H1 (cell line): Measurements from ENCODE around the gene SCNN1A. TPM values are rescaled to one million over a fixed set of nuclear protein-coding genes. Genes with fewer than 3 reads are reported as not detected.

ENCODE experiments used
- CTCF ChIA-PET: fragments of 300-600 bp; sonication (Branson Sonifier 250); formaldehyde crosslinking; loops from one replicate; lab custom pipeline; 2021; ENCODE audit not compliant: partially characterized antibody; lab: Charles Lee
- POLR2A ChIA-PET: fragments of 300-600 bp; sonication (Branson Sonifier 250); formaldehyde crosslinking; loops from one replicate; lab custom pipeline; 2021; ENCODE audit warnings: inconsistent platforms; ENCODE audit not compliant: partially characterized antibody; lab: Charles Lee
- DNase-seq, 2 experiments: peaks; one replicate each; pipeline versions ENCODE4 v3.0.0 to v3.0.0-alpha.2; 2010 to 2022; ENCODE audit warnings: low spot score in 2 of 2, low read depth in 1 of 2, mixed read lengths in 1 of 2
- FAIRE-seq: peaks from 2 replicates; lab custom pipeline; 2011; peaks lifted over from hg19 to GRCh38; lab: Jason Lieb, UNC
- H2AFZ ChIP-seq: 2 replicates; pipeline ENCODE4 v1.8.1; 2012; ENCODE audit warnings: low read length, inconsistent platforms
- H2AK5ac ChIP-seq: 2 replicates; pipeline ENCODE4 v1.6.1; 2013; ENCODE audit warnings: low read depth, low read length
- H2BK120ac ChIP-seq: replicated peaks from 2 replicates; pipeline ENCODE3; 2013; ENCODE audit warnings: low read depth, low read length, inconsistent platforms
- H2BK12ac ChIP-seq: 2 replicates; pipeline ENCODE4 v1.6.1; 2013; ENCODE audit warnings: low read depth, low read length
- H2BK15ac ChIP-seq: 2 replicates; pipeline ENCODE4 v1.6.1; 2013; ENCODE audit warnings: low read length
- H2BK20ac ChIP-seq: 2 replicates; pipeline ENCODE4 v1.6.1; 2013; ENCODE audit warnings: low read length
- H2BK5ac ChIP-seq: 2 replicates; pipeline ENCODE4 v1.6.1; 2013; ENCODE audit warnings: low read depth, low read length
- H3K14ac ChIP-seq: 2 replicates; pipeline ENCODE4 v1.6.1; 2013; ENCODE audit warnings: inconsistent platforms; ENCODE audit not compliant: insufficient read length
- H3K18ac ChIP-seq: 2 replicates; pipeline ENCODE4 v1.6.1; 2013; ENCODE audit warnings: low read length; ENCODE audit errors: extremely low read depth
- H3K23ac ChIP-seq: 2 replicates; pipeline ENCODE4 v1.6.1; 2013; ENCODE audit warnings: inconsistent platforms; ENCODE audit not compliant: insufficient read length
- H3K23me2 ChIP-seq: 2 replicates; pipeline ENCODE4 v1.6.1; 2013; ENCODE audit warnings: low read depth, low read length
- H3K27ac ChIP-seq: 2 replicates; pipeline ENCODE4 v1.6.1; 2011; ENCODE audit warnings: low read depth, low read length, inconsistent platforms
- H3K27me3 ChIP-seq, 4 experiments: replicated peaks in 1 of 4; 1 replicate in 1 of 4; 2 replicates in 3 of 4; pipeline versions ENCODE4 v1.6.1 to v1.8.1; 2011 to 2013; ENCODE audit warnings: low read length in 3 of 4, mild to moderate bottlenecking in 3 of 4, inconsistent platforms in 2 of 4, mixed read lengths in 2 of 4, moderate library complexity in 1 of 4; ENCODE audit not compliant: control insufficient read depth in 3 of 4, insufficient read depth in 3 of 4; ENCODE audit errors: extremely low read depth in 1 of 4
- H3K36me3 ChIP-seq, 4 experiments: 2 replicates each; pipeline versions ENCODE4 v1.6.1 to v1.8.1; 2011 to 2013; ENCODE audit warnings: mild to moderate bottlenecking in 4 of 4, low read length in 3 of 4, moderate library complexity in 2 of 4, control low read depth in 1 of 4, inconsistent platforms in 1 of 4; ENCODE audit not compliant: insufficient read depth in 4 of 4, control insufficient read depth in 2 of 4
- H3K4ac ChIP-seq: replicated peaks from 2 replicates; pipeline ENCODE3; 2013; ENCODE audit warnings: low read length, low read depth, mixed read lengths, inconsistent platforms; ENCODE audit not compliant: insufficient read length
- H3K4me1 ChIP-seq, 4 experiments: replicated peaks in 1 of 4; 1 replicate in 1 of 4; 2 replicates in 3 of 4; pipeline versions ENCODE4 v1.6.1 to v1.8.1; 2011 to 2013; ENCODE audit warnings: low read length in 3 of 4, inconsistent platforms in 2 of 4, mixed read lengths in 1 of 4; ENCODE audit not compliant: insufficient read depth in 4 of 4, control insufficient read depth in 3 of 4
- H3K4me2 ChIP-seq, 2 experiments: 2 replicates each; pipeline versions ENCODE4 v1.6.1 to v1.8.1; 2011 to 2013; ENCODE audit warnings: low read depth in 2 of 2, low read length in 2 of 2, control low read depth in 1 of 2, inconsistent platforms in 1 of 2, mild to moderate bottlenecking in 1 of 2; ENCODE audit not compliant: insufficient read depth in 1 of 2
- H3K4me3 ChIP-seq, 4 experiments: fragments of 200-600, 300-600 bp in 1 of 4; sonication (generic), shearing (Covaris generic), sonication (Bioruptor Twin) in 1 of 4; 2 replicates each; pipeline versions ENCODE4 v1.5.1 to v1.8.1; 2011 to 2016; ENCODE audit warnings: low read length in 4 of 4, low read depth in 3 of 4, control low read depth in 2 of 4, inconsistent platforms in 2 of 4, mild to moderate bottlenecking in 2 of 4, mixed read lengths in 1 of 4, moderate library complexity in 1 of 4; ENCODE audit not compliant: insufficient read depth in 2 of 4; ENCODE audit errors: extremely low read depth in 1 of 4
- H3K56ac ChIP-seq: replicated peaks from 2 replicates; pipeline ENCODE3; 2013; ENCODE audit warnings: low read depth, mild to moderate bottlenecking, mixed read lengths, low read length, inconsistent platforms; ENCODE audit not compliant: insufficient read length
- H3K79me1 ChIP-seq: 2 replicates; pipeline ENCODE4 v1.6.1; 2013; ENCODE audit warnings: low read depth, low read length, control low read depth
- H3K79me2 ChIP-seq, 2 experiments: 2 replicates each; pipeline versions ENCODE4 v1.6.1 to v1.8.1; 2012 to 2013; ENCODE audit warnings: low read length in 2 of 2, mild to moderate bottlenecking in 2 of 2, inconsistent platforms in 1 of 2; ENCODE audit not compliant: insufficient read depth in 2 of 2, control insufficient read depth in 1 of 2
- H3K9ac ChIP-seq, 4 experiments: replicated peaks in 1 of 4; 1 replicate in 1 of 4; 2 replicates in 3 of 4; pipeline versions ENCODE4 v1.6.1 to v1.8.1; 2011 to 2013; ENCODE audit warnings: low read depth in 3 of 4, low read length in 3 of 4, control low read depth in 2 of 4, mild to moderate bottlenecking in 2 of 4, moderate library complexity in 2 of 4, inconsistent platforms in 1 of 4; ENCODE audit errors: extremely low read depth in 1 of 4
- H3K9me3 ChIP-seq, 2 experiments: 2 replicates each; pipeline versions ENCODE4 v1.6.1 to v1.8.1; 2012 to 2013; ENCODE audit warnings: mild to moderate bottlenecking in 2 of 2, moderate library complexity in 2 of 2, control low read depth in 1 of 2, inconsistent platforms in 1 of 2, low read depth in 1 of 2, low read length in 1 of 2, mixed read lengths in 1 of 2; ENCODE audit not compliant: insufficient read depth in 2 of 2
- H4K20me1 ChIP-seq, 2 experiments: replicated peaks in 1 of 2; 2 replicates each; pipeline versions ENCODE3 to v1.8.1; 2011 to 2013; ENCODE audit warnings: inconsistent platforms in 2 of 2, low read length in 2 of 2, mild to moderate bottlenecking in 1 of 2; ENCODE audit not compliant: insufficient read depth in 2 of 2, control insufficient read depth in 1 of 2
- H4K5ac ChIP-seq: 2 replicates; pipeline ENCODE4 v1.6.1; 2013; ENCODE audit warnings: low read length, low read depth, mixed read lengths, inconsistent platforms; ENCODE audit not compliant: insufficient read length
- H4K8ac ChIP-seq: 2 replicates; pipeline ENCODE4 v1.8.0; 2013; ENCODE audit warnings: mild to moderate bottlenecking, moderate library complexity, low read length, inconsistent platforms; ENCODE audit not compliant: insufficient read depth; ENCODE audit errors: extremely low read depth
- H4K91ac ChIP-seq: replicated peaks from 2 replicates; pipeline ENCODE3; 2013; ENCODE audit warnings: low read length, mixed read lengths, inconsistent platforms; ENCODE audit not compliant: insufficient read length
- E2F6 ChIP-seq: IDR thresholded peaks from 2 replicates; pipeline ENCODE4 v1.6.1; 2012; ENCODE audit warnings: inconsistent platforms
- FOSL1 ChIP-seq: IDR thresholded peaks from 2 replicates; pipeline ENCODE4 v1.6.1; 2011; ENCODE audit warnings: mild to moderate bottlenecking, low read depth, low read length, moderate library complexity; ENCODE audit not compliant: insufficient read depth
- HDAC2 ChIP-seq, 2 experiments: fragments of 300-600 bp in 1 of 2; sonication (generic) in 1 of 2; IDR thresholded peaks; 2 replicates each; pipeline ENCODE4 v1.6.1; 2011 to 2012; ENCODE audit warnings: low read depth in 2 of 2, low read length in 2 of 2, mild to moderate bottlenecking in 2 of 2, moderate library complexity in 2 of 2, borderline replicate concordance in 1 of 2, inconsistent platforms in 1 of 2
- JUN ChIP-seq: IDR thresholded peaks from 2 replicates; pipeline ENCODE4 v1.6.1; 2011; ENCODE audit warnings: low read depth, mild to moderate bottlenecking, improper control_type of control experiment, low read length
- MAX ChIP-seq: IDR thresholded peaks from 2 replicates; pipeline ENCODE4 v1.6.1; 2012; ENCODE audit warnings: inconsistent platforms
- POLR2AphosphoS5 ChIP-seq: IDR thresholded peaks from 2 replicates; pipeline ENCODE4 v1.6.1; 2011; ENCODE audit warnings: low read depth, low read length
- RAD21 ChIP-seq, 2 experiments: IDR thresholded peaks in 1 of 2; conservative IDR thresholded peaks in 1 of 2; 2 replicates each; pipeline ENCODE4 v1.6.1; 2011; ENCODE audit warnings: low read depth in 2 of 2, low read length in 2 of 2, improper control_type of control experiment in 1 of 2, inconsistent platforms in 1 of 2, mild to moderate bottlenecking in 1 of 2, moderate library complexity in 1 of 2
- TEAD4 ChIP-seq: IDR thresholded peaks from 2 replicates; pipeline ENCODE4 v1.6.1; 2012; ENCODE audit warnings: low read depth, low read length, inconsistent platforms, mixed read lengths
- YY1 ChIP-seq: IDR thresholded peaks from 2 replicates; pipeline ENCODE4 v1.6.1; 2011; ENCODE audit warnings: low read depth, mild to moderate bottlenecking, low read length
- WGBS, 2 experiments: shearing (Covaris generic) in 1 of 2; methylation state at CpG; one replicate each; pipeline versions ENCODE4 v1.1.6 to v1.1.7; 2013 to 2015; ENCODE audit warnings: low lambda C conversion rate in 2 of 2, mixed read lengths in 2 of 2, inconsistent platforms in 1 of 2, low coverage in 1 of 2, missing lambda C conversion rate in 1 of 2; ENCODE audit not compliant: insufficient replicate concordance in 2 of 2, insufficient coverage in 1 of 2, insufficient read length in 1 of 2; ENCODE audit errors: extremely low coverage in 1 of 2, missing lambda C conversion rate in 1 of 2; 5-methylcytosine and 5-hydroxymethylcytosine counted together
- polyA plus RNA-seq, 7 experiments: library from polyadenylated mRNA; depleted of rRNA in 3 of 7; stranded (reverse) in 5 of 7; unstranded in 2 of 7; fragments of >200 nt in 5 of 7; fragments of 200-250 nt in 2 of 7; gene quantifications; 1 replicate in 5 of 7; 2 replicates in 1 of 7; 4 replicates in 1 of 7; pipeline versions ENCODE4 v1.2.1 to v1.2.3, GENCODE V29; 2011 to 2013; ENCODE audit warnings: missing spikeins in 2 of 7, mixed read lengths in 2 of 7
- total RNA-seq: library from RNA; stranded (reverse); fragmentation: NEBNext Ultra II Directional; extraction: Animal tissue kit (Norgen Biotek cat#: 25700); gene quantifications from 2 replicates; pipeline ENCODE4 v1.2.1, GENCODE V29; 2021

SCNN1A gene
- total and polyA plus RNA-seq, 2 of the 8 experiments (the other 6 are each of a cell fraction or from before 2014, with no cell fraction given) = 85.5 to 156 TPM

- ChIA-PET POLR2A (interaction anchor here (0.6 to 17.2 kb wide), 23 partner anchors 7 to 1334 kb away, joined by 3 to 259 read pairs (median 4); partner anchors contain the start of genes CD27, GAPDH, LTBR and TAPBPL), CTCF (interaction anchor here (0.5 to 7.4 kb wide), 8 partner anchors 21 to 216 kb away, joined by 3 to 66 read pairs (median 4); no protein-coding TSS in a partner anchor)
- Histone ChIP-seq H3K23me2 (peaks cover 33% of the 10 kb centered on the region), H3K23ac (no peak overlapping the region), H2AK5ac (peak overlapping the region; percentile 98), H4K5ac (peak overlapping the region; percentile 85), H3K9me3 (no peaks in the 10 kb centered on the region), H3K56ac (peak overlapping the region; percentile 23), H2BK5ac (peak overlapping the region; percentile 100), H3K36me3 (no peaks in the 10 kb centered on the region), H3K18ac (peak overlapping the region; percentile 100), H2BK12ac (peak overlapping the region; percentile 99), H4K8ac (peak overlapping the region; percentile 83), H2AFZ (no peak overlapping the region), H3K27me3 (peaks cover 0 to 2% (median 0%) of the 10 kb centered on the region in 4 experiments; a peak in 2 of 7 replicates), H4K20me1 (peaks cover 0 to 3% of the 10 kb centered on the region in 2 experiments), H3K4me1 (peaks cover 5 to 47% (median 33%) of the 10 kb centered on the region in 4 experiments), H3K9ac (peak overlapping the region in 3 of 4 experiments; percentile 55 to 73 (median 71); a peak in 6 of 7 replicates), H3K4me2 (peak overlapping the region; percentile 91 to 100), H2BK15ac (peak overlapping the region; percentile 99; the same call in 1 of the 2 replicates), H3K14ac (no peak overlapping the region), H3K4me3 (peak overlapping the region; percentile 64 to 84 (median 74)), H3K4ac (peak overlapping the region; percentile 96), H3K79me1 (peaks cover 9% of the 10 kb centered on the region), H2BK120ac (peak overlapping the region; percentile 82), H2BK20ac (peak overlapping the region; percentile 86; the same call in 1 of the 2 replicates), H3K79me2 (peaks cover 13 to 37% of the 10 kb centered on the region in 2 experiments), H3K27ac (peak overlapping the region; percentile 92), H4K91ac (peak overlapping the region; percentile 95)
- peak; percentile 85 for FAIRE-seq
- WGBS, 2 experiments = 5% methylated on average over 16 of the region's 19 CpGs; no CpG with 5 or more reads in 1 of the 2 experiments
- peak; percentile 54 to 74 for DNase-seq
- TF ChIP-seq RAD21 (IDR thresholded peaks at IDR 0.05 in 1 of 2, conservative IDR thresholded peaks at IDR 0.05 in 1 of 2; ENCODE audit: low read depth in 2 of 2, low read length in 2 of 2) = peak; percentile 30 to 55
- no peak; the same call in 1 of the 2 replicates for TF ChIP-seq POLR2AphosphoS5
- TF ChIP-seq MAX = peak; percentile 88
- TF ChIP-seq FOSL1 = no peak
- TF ChIP-seq JUN = no peak
- peak; percentile 61 for TF ChIP-seq E2F6
- TF ChIP-seq TEAD4 = peak; percentile 96
- TF ChIP-seq YY1 = 0 out of 2 replicates have a peak, but pooled peaks have one; percentile 48
- peak in 1 of 2 experiments; percentile 93; a peak in 2 of 4 replicates for TF ChIP-seq HDAC2 (IDR thresholded peaks at IDR 0.05; ENCODE audit: borderline replicate concordance in 1 of 2, low read depth in 2 of 2, low read length in 2 of 2)
Observed at GRCh38 chr12:6376079-6376869, 911 bp upstream of the SCNN1A start.
